ENCODE data around the gene TMEM106A.
"Not testable (repeated sequence)": the region's sequence is repeated elsewhere in the genome, so short reads cannot be mapped to it uniquely, and the experiment has no call there.

Gene TMEM106A

DNA sequence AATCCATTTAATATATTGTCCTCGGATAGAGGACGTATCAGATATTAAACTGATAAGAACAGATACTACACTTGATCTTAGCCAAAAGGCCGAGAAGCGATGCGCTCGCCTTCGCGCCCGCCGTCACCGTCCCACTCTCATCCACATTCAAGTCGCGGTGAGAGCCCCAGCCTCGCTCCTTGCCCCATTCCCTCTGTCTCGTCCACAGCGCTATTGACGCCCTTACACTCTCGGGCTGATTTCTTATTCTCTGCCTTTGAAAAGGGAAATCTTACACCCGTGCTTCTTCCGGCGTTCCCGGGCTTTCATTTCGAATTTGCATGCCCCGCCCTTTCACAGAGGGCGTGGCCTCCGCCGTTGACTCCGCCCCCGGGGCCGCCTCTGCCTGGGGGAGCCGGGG is 22.2 kb downstream of the TMEM106A start, which contains the start of gene RNU2-1:
Gene RNU2-1 (minus strand): TSS at position 101 of the 400 bp plus-strand sequence.
- not testable (repeated sequence) for H3K4me3 ChIP-seq; H3K27ac ChIP-seq; H3K36me3 ChIP-seq; H4K20me1 ChIP-seq; H3K4me1 ChIP-seq; H3K9me3 ChIP-seq (replicated peaks in 1 of 11); H3K27me3 ChIP-seq; H3K9ac ChIP-seq; H3K4me2 ChIP-seq

DNA sequence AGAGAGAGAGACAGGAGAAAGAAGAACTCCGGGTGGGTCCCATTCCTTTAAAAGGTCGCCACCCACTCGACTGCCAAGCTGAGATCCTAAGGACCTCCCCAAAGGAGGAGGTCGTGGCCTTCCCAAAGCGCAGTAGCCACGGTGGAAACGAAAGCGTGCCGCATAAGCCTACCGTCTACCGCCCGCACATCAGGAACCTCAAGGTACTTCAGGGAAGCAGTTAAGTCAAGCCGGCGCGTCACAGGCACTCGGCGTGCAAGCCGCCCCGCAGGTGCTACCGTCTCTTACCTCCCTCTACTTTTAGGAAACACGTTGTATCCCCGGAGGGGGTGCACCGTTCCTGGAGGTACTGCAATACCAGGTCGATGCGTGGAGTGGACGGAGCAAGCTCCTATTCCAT is 27.9 kb downstream of the TMEM106A start:
- not testable (repeated sequence) for H3K9ac ChIP-seq; H4K20me1 ChIP-seq; H3K27ac ChIP-seq; H3K4me2 ChIP-seq; H3K4me3 ChIP-seq; H3K36me3 ChIP-seq; H3K4me1 ChIP-seq; H3K27me3 ChIP-seq; H3K9me3 ChIP-seq (replicated peaks in 1 of 11)

GRCh38 chr17:43240596-43241352 is 29.1 kb downstream of the TMEM106A start:
- H3K36me3 ChIP-seq; H3K4me1 ChIP-seq; H3K27me3 ChIP-seq; H3K9me3 ChIP-seq (replicated peaks in 1 of 11); H3K9ac ChIP-seq; H3K27ac ChIP-seq; H4K20me1 ChIP-seq; H3K4me3 ChIP-seq; H3K4me2 ChIP-seq: not testable (repeated sequence)

DNA sequence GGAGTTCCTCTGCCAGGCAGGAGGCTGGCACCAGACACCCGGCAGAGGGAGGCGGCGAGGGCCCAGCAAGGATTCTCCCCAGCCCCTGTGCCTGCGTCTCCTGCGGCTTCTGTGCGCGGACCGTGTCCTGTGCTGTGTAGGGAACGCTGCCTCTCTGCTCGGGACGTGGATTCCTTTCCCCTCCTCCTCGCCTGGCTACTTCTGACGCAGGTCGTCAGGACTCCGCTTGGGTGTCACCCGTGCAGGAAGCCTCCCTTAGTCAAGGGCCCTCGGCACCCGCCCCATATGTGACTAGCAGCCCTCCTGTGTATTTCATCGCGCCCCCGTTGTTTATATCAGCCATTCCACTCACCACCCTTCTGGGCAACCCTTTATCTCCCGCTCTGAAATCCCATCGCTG is 34.8 kb downstream of the TMEM106A start:
- not testable (repeated sequence) for H3K4me2 ChIP-seq, H3K4me3 ChIP-seq, H3K27ac ChIP-seq

More for the DNA sequence above, 34.8 kb downstream of the TMEM106A start:
- H3K9ac ChIP-seq; H3K36me3 ChIP-seq; H3K27me3 ChIP-seq; H3K4me1 ChIP-seq; H3K9me3 ChIP-seq (replicated peaks in 1 of 11); H4K20me1 ChIP-seq: not testable (repeated sequence)

All from BLaER1 treated with 17β-estradiol and CSF1 and Interleukin-3, amounts not matched to agents 10 nM and 100 nM (cell line).